Pulmonary artery endothelial cell (primary cell): ENCODE results near the gene MBD6. TPM values are rescaled to one million over a fixed set of nuclear protein-coding genes. Genes with fewer than 3 reads are reported as not detected.
"Not testable (repeated sequence)": the region's sequence is repeated elsewhere in the genome, so short reads cannot be mapped to it uniquely, and the experiment has no call there.

ENCODE experiments used
- DNase-seq: peaks from one replicate; pipeline ENCODE4 v3.0.0-alpha.2; 2011; ENCODE audit warnings: low read depth, low spot score
- total RNA-seq: library from RNA; depleted of rRNA; stranded (reverse); fragments of >200 nt; gene quantifications from 2 replicates; pipeline ENCODE4 v1.2.3, GENCODE V29; 2014

Gene MBD6
- total RNA-seq, 1 donor from 2014 or later, result 5.3 TPM

DNA sequence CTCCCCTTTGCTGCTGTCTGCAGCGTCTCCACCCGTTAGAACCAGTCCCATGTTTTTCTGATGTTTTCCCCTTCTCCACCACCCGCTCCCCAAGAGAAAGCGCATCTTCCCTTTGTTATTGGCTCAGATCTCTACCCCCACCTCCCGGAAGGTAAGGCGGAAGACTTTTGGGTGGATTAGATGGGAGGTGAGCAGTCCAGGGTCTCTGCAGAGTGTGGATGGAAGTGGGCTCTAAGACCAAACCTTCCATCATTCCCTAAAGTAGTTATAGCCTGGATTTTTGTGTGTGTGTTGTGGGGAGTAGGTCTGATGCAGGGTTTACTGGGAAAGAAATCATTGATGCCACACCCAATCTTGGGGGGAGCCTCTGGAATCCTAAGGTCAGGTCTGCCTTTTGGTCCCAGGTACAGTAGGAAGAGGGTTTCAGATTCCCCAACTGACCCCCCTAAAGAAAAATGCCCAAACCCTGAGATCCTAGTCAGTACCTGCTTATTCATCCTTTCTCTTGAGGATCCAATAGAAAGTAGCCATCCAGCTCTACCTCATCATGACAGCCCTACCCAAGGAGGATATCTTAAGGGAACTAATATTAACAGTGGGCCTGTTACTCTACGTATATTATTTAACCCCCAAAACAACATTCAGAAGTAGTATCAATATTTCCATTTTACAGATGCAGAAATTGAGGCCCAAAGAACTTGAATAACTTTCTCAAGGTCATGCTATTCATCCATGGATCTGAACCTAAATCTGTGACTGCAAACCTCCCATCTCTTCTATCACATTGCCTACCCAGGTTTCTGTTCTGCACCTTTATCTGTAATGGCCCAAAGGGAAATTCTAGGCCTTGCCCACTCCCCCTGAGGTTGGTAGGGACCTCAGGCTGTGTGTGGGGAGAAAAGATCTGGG lies 28.3 kb downstream of the MBD6 start:
- DNase-seq, result no peak

DNA sequence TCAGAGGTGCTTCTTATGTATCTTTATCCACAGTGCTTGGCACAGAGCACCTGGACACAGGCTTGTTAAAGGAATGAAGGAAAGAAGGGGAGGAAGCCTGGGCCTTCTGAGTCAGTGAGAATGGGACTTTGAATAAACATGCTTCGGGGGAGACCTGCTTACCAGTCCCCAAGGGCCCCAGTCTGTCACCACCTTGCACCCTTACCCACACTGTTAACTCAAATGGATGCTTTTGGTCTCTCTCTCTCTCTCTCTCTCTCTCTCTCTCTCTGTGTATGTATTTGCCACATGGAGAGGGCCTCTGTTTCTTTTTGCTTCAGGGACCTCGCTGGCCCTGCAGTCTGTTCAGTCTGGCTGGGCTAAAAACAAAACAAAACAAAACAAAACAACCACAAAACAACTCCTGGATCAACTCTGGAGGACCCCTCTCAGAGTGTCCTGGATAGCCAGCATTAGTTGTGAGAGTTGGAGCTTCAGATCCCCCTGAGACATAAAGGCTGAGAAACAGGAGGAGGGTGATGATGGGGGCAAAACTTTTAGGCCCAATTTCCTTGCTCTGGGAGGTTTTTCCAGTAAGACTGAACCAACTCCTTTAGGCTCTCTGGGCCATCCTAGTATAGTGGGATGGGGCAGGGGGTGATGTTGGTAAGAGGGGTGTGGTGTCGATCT lies 29.1 kb downstream of the MBD6 start:
- no peak for DNase-seq

DNA sequence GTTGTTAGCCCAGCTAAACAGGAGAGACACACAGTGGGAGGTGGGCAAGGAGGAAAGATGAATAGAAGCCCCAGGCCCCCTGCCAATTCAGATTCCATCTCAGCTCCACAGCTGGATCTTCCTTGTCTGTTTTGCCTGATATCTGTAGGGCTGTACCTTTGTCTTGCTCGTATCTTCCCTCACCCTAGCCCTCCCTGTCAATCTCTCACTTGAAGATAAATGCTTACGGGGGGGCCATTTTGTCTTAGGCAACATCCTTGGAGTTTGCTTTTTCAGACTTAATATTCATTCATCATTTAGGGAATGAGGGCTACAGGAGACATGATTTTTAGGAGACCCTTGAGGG lies 29.7 kb downstream of the MBD6 start:
- no peak for DNase-seq

DNA sequence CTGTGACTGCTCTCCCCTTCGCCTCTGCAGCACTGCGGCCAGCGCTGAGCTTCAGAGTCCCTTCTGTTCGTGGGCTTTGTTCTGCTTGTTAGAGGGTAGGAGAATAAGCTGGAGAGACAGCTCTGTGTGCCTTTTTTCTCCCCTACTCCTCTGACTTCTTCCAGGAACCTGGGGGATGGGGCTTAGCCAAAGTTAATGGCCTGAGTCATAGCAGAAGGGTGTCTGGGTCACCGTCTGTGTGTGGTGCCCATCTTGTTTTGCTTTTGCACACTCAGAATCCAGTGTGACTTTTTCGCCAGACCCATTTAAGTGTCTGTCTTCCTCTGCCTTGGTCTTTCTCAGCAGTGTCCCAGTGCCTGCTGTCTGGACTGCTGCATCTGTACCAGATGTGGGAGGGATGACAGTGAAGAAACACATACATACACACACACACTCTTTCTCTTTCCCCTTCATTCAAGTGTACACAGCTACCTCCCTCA lies 30.2 kb downstream of the MBD6 start:
- DNase-seq, result no peak

DNA sequence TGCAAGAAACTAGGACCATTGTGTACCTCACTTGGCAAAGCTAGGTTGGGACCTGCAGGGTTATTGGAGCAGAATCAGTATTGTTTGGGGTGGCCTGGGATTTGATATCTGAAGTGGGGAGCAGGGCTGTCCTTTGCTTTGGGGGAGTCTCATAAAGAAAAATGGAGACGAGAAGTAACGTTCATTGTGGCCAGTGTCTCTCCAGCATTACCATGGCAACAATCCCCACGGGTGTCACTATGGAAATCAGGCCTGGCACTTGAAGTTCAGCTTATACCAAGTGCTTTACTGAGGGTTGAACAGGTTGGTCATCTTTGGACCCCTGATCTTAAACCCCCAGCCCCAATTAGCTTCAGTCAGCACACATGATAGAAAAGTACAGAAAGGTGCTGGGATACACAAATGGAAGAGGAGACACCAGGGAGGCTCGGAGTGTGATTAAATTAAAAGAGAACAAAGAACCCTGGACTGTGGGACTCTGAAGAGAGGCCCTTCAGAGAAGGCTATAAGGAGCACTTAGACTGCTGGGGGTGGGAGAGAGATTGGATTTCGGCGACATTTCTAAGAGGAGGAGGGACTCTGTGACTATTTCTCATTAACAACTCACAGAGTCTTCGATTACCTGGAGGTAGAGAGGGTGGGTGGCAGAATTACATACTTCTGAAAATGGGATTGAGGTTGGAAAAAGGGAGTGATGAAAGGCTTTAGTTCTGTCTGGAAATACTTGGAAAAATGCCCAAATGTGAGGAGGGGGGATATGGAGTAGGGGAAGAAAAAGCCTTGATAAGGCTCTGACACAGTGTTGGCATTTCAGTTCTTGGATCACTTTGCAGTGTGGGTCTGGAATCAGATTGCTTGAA lies 30.9 kb downstream of the MBD6 start:
- DNase-seq, result no peak

DNA sequence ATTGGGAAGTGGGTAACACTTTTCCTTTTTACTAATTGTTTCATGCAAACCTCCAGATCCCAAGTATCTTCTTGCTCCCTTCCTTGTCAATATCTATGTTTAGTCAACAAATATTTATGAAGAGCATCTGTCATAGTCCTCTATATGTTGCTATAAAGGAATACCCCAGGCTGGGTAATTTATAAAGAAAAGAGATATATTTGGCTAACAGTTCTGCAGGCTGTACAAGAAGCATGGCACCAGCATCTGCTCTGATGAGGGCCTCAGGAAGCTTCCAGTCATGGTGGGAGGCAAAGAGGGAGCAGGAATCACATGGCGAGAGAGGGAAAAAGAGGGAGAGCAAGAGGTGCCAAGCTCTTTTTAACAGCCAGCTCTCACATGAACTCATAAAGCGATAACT lies 31.8 kb downstream of the MBD6 start:
- no peak for DNase-seq

DNA sequence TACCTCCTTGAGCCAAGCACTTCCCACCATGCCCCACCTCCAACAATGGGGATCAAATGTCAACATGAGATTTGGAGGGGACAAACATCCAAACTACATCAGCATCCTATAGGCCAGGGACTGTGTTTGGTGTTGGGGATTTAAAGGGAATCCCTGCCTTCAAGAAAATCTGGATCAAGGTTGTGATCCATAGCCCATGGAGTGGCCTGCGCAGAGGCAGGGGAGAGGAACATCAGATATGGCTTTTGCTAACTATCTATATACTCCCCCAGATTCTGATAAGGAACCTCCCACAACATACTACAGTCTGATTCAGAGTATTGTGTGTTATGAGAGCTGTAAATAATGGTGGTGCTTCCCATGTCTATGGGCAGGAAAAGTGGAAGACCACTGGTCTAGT lies 32.3 kb downstream of the MBD6 start:
- no peak for DNase-seq

DNA sequence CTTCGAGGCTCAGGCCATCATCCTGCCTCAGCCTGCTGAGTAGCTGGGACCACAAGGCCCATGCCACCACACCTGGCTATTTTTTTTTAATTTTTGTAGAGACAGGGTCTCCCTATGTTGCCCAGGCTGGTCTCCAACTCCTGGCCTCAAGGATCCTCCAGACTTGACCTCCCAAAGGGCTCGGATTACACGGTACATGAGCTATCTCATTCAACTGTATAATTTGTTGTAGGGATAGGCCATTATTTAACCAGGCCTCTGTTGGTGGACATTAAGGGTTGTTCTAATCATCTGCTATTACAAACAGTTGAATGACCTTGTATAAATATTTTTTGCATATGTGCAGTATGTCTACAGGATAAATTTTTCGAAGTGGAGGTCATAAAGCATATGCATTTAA lies 36.2 kb downstream of the MBD6 start:
- no peak for DNase-seq

DNA sequence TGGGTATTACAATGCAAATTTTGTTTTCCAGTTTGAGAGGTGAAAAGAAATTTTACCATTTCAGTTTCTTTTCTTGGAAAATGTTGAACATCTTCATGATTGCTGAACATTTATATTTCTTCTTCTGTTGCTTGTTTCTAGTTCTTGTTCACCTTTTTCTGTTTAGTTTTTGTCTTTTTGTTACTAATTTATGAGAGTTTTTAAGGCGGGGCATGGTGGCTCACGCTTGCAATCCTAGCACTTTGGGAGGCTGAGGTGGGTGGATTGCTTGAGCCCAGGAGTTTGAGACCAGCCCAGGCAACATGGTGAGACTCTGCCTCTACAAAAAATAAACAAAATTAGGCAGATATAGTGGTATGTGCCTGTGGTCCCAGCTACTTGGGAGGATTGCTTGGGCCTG lies 37.9 kb downstream of the MBD6 start:
- no peak for DNase-seq

DNA sequence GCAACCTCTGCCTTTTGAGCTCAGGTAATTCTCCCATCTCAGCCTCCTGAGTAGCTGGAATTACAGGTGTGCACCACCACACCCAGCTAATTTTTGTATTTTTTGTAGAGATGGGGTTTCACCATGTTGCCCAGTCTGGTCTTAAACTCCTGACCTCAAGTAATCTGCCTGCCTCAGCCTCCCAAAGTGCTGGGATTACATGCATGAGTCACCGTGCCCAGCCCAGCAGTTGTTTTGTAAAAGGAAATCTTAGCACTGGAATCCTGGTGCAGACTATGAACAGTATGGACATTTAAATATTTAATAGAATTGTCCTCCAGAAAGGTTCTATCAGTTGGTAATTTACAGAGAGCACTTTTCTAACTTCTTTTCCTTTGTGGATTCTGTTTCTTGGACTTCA lies 38.5 kb downstream of the MBD6 start:
- DNase-seq, result not testable (repeated sequence)

DNA sequence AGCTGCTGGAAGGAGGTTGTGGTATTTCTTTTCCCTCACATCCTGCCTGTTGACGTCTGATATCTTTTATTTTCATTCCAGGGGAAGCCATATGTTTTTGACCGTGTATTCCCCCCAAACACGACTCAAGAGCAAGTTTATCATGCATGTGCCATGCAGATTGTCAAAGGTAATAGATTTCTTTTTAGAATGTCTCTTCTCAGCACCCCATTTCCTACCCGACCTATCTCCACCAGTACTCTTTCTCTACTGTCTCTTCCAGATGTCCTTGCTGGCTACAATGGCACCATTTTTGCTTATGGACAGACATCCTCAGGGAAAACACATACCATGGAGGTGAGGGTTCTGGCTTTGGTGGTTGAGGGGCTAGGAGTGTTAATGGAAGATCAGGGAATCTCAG lies 40.7 kb downstream of the MBD6 start:
- DNase-seq, result no peak

DNA sequence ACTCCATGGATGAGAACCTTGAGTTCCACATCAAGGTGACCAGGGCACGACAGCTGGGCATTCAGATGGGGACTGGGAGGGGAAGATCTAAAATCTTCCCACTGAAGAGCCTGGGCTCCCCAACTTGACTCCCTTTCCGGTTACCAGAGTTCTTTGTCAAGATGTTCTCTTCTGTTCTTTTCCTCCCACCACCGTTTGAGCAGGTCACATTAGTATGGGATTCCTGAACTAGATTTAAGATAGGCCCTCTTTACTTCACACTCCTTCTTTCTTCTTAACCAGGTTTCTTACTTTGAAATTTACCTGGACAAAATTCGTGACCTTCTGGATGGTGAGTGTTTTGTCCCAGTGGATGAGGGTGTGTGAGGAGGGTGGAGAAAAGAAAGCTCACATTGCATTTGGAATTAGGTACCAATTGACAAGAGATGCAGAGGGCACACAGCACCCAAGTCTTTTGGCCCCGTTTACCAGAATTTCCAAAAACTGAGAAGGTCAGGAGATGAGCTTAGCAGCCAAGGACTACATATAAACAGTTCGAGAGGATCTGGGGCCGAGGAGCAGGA lies 41.6 kb downstream of the MBD6 start:
- no peak for DNase-seq

DNA sequence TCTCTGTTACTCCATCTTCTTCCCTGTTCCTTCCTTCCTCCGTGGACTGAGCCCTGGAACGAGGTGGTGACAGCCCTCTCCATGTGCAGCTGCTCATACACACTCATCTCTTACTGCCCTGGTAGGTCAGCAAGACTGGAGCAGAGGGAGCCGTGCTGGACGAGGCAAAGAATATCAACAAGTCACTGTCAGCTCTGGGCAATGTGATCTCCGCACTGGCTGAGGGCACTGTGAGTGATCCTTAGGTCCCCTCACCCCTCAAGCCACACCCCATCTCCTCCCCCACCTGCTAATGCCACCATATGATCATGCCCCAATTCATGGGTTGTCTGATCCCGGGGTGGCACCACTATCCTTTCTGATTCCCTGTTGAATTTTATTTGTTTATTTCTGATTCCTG lies 46.2 kb downstream of the MBD6 start:
- DNase-seq, result no peak

DNA sequence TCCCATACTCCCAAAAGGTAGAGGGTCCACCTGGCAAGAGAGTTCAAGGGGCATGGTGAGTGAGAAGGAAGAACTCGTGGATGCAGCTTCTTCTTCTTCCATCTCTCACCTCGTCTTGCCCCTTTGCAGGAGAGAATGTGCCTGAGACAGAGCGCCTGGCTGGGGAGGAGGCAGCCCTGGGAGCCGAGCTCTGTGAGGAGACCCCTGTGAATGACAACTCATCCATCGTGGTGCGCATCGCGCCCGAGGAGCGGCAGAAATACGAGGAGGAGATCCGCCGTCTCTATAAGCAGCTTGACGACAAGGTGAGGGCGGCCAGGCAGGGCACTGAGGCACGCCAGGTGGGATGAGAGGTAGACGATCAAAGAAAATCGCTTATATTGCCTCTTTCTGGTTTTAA lies 47.2 kb downstream of the MBD6 start:
- DNase-seq, result no peak

DNA sequence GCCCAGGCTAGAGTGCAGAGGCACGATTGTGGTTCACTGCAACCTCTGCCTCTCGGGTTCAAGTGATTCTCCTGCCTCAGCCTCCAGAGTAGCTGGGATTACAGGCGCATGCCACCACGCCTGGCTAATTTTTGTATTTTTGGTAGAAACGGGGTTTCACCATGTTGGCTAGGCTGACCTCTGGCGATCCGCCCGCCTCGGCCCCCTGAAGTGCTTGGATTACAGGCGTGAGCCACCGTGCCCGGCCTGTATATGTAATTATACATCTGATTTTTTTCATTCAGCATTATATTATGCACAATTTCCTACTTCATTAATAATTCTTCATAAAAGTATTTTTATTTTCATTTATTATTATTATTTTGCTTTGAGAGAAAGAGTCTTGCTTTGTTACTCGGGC lies 47.8 kb downstream of the MBD6 start:
- DNase-seq, result not testable (repeated sequence)

DNA sequence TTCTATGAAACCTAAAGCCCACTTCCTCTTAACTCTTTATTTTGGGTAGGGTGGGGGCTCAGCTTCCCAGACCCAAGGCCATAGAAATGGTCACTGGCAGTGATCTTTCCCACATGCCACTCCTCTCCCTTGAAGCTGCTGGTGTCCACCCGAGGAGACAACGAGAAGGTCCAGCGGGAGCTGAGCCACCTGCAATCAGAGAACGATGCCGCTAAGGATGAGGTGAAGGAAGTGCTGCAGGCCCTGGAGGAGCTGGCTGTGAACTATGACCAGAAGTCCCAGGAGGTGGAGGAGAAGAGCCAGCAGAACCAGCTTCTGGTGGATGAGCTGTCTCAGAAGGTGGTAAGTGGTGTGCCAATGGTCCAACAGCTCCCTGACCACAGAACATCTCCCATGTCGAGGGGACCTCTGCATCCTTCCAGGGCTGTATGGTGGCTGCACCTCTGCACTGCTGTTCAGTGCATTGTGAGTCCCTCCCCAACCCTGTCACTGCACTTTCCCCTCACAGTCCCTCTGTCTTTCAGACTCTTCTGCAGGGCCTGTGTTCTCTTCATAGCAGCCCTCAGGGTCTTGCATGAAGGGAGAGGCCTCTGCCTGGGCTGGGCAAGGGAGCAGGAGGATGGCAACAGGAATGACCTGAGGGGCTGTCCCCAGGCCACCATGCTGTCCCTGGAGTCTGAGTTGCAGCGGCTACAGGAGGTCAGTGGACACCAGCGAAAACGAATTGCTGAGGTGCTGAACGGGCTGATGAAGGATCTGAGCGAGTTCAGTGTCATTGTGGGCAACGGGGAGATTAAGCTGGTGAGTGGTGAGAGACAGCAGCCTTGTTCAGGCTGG lies 49.5 kb downstream of the MBD6 start:
- DNase-seq, result no peak

DNA sequence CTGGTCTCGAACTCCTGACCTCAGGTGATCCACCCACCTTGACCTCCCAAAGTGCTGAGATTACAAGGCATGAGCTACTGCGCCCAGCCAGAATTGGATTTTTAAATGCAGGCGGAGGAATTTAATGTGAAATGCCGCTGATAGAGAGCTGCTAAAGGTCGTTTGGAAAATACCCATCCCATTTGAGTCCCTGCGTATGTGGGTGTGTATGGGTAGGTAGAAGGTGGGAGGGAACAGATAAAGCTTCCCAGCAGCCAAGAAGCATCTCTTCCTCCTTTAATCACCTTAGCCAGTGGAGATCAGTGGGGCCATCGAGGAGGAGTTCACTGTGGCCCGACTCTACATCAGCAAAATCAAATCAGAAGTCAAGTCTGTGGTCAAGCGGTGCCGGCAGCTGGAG lies 52.2 kb downstream of the MBD6 start:
- no peak for DNase-seq

DNA sequence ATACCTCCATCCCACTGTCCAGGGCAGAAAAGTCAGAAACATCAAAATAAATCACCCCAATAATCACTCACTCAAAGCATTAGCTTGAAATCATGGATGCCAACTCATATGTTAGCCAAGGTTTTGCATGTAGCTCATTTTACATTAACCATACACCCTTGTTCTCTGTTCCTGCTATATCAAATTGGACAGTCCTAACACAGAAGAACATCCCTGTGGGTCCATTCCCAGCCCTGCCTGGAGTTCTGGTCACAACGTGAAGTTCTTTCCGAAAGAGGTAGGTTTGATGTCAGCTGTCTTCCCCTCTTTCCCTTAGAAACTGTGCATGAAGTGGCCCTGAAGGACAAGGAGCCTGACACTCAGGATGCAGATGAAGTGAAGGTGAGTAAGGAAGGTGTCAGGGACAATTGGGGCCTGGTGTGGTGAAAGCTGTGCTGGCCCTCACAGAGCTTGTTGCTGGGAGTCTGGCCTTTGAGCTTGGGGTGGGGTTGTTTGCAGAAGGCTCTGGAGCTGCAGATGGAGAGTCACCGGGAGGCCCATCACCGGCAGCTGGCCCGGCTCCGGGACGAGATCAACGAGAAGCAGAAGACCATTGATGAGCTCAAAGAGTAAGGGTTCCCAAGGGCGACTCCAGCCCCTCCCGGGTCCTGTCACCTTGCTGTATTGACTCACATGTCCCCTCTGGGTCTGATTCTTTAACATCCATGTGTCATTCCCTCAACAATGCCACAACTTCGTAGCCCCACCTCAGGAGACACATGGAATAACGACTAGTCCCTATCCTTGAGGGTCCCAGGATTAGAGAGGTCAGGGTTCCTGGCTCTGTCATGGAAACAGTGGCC lies 53.4 kb downstream of the MBD6 start:
- no peak for DNase-seq

DNA sequence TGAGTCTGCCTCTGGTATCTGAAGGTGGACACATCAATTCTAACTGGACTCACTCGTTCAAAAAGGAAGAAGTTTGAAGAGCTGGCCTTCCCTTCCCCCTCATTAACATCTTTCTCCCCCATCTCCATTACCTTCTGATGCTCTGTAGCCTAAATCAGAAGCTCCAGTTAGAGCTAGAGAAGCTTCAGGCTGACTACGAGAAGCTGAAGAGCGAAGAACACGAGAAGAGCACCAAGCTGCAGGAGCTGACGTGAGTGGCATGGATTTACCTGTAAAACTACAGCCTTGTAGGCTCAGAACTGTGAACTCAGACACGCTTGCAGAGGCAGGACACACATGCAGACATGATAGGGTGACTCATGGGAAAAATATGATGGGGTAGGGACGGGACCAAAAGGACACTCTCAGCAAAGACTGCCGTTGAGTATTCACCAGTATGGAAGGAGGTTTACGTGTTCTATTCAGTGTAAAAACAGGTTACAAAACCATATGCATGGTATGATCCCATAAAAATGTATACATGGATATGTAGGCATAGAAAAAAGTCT lies 54.1 kb downstream of the MBD6 start:
- no peak for DNase-seq
